ENCODE results near the gene GULP1. TPM values are rescaled to one million over a fixed set of nuclear protein-coding genes. Genes with fewer than 3 reads are reported as not detected.

The GULP1 gene
- total RNA-seq, 1 experiment from 2014 or later, result 75.1 TPM

DNA sequence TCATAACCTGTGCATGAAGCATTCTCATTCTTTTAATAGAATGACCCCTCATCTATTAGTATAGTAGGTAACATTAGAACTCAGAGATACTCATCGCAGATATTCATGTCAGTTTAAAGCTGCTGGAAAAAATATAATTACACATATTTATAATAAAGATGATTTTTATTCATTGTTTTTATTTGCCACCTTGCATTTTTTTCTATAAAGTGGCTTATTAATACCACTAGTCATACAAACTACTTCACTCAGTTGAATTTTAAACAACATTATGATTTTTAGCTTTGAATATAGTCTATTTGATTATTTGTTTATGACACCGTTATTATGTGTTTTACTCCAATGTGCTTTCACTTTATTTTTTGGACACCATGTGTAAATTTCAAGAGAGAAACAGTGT lies 23.9 kb upstream of the GULP1 start:
- H3K4me1 Mint-ChIP-seq, result peaks cover 4% of the 10 kb centered on the region
- peaks cover 10% of the 10 kb centered on the region; the same call in 1 of the 2 replicates for H3K36me3 Mint-ChIP-seq
- CTCF ChIA-PET, result no interaction called here
- H3K9me3 Mint-ChIP-seq, result peaks cover 5% of the 10 kb centered on the region; the same call in 1 of the 2 replicates
- DNase-seq (ENCODE audit: low spot score) (no peak), ATAC-seq (no peak)
- H3K4me3 Mint-ChIP-seq, result no peak overlapping the region
- H3K27me3 Mint-ChIP-seq (ENCODE audit: low read depth), result no peaks in the 10 kb centered on the region
- POLR2A ChIA-PET, result no interaction called here
- TF ChIP-seq NR1H2 (CRISPR knock-in tag; IDR thresholded peaks at IDR 0.05) (no peak), MYBL2 (CRISPR knock-in tag; IDR thresholded peaks at IDR 0.05) (no peak), NFE2L1 (CRISPR knock-in tag; IDR thresholded peaks at IDR 0.05) (no peak), IRF2 (CRISPR knock-in tag; IDR thresholded peaks at IDR 0.05; ENCODE audit: borderline replicate concordance, low read depth) (no peak), ZNF317 (CRISPR knock-in tag; IDR thresholded peaks at IDR 0.05; ENCODE audit: borderline replicate concordance, low read depth) (no peak), FOXP1 (CRISPR knock-in tag; IDR thresholded peaks at IDR 0.05; ENCODE audit: borderline replicate concordance) (no peak), GTF2I (CRISPR knock-in tag; conservative IDR thresholded peaks at IDR 0.05) (no peak)
- TF ChIP-seq, protein P1, sequence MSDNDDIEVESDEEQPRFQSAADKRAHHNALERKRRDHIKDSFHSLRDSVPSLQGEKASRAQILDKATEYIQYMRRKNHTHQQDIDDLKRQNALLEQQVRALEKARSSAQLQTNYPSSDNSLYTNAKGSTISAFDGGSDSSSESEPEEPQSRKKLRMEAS (CRISPR knock-in tag; IDR thresholded peaks at IDR 0.05), result no peak
- TF ChIP-seq, protein P2, sequence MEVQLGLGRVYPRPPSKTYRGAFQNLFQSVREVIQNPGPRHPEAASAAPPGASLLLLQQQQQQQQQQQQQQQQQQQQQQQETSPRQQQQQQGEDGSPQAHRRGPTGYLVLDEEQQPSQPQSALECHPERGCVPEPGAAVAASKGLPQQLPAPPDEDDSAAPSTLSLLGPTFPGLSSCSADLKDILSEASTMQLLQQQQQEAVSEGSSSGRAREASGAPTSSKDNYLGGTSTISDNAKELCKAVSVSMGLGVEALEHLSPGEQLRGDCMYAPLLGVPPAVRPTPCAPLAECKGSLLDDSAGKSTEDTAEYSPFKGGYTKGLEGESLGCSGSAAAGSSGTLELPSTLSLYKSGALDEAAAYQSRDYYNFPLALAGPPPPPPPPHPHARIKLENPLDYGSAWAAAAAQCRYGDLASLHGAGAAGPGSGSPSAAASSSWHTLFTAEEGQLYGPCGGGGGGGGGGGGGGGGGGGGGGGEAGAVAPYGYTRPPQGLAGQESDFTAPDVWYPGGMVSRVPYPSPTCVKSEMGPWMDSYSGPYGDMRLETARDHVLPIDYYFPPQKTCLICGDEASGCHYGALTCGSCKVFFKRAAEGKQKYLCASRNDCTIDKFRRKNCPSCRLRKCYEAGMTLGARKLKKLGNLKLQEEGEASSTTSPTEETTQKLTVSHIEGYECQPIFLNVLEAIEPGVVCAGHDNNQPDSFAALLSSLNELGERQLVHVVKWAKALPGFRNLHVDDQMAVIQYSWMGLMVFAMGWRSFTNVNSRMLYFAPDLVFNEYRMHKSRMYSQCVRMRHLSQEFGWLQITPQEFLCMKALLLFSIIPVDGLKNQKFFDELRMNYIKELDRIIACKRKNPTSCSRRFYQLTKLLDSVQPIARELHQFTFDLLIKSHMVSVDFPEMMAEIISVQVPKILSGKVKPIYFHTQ (CRISPR knock-in tag; IDR thresholded peaks at IDR 0.05), result no peak
- TF ChIP-seq, protein P3, sequence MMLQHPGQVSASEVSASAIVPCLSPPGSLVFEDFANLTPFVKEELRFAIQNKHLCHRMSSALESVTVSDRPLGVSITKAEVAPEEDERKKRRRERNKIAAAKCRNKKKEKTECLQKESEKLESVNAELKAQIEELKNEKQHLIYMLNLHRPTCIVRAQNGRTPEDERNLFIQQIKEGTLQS (CRISPR knock-in tag; conservative IDR thresholded peaks at IDR 0.05), result no peak
- TF ChIP-seq, protein P4, sequence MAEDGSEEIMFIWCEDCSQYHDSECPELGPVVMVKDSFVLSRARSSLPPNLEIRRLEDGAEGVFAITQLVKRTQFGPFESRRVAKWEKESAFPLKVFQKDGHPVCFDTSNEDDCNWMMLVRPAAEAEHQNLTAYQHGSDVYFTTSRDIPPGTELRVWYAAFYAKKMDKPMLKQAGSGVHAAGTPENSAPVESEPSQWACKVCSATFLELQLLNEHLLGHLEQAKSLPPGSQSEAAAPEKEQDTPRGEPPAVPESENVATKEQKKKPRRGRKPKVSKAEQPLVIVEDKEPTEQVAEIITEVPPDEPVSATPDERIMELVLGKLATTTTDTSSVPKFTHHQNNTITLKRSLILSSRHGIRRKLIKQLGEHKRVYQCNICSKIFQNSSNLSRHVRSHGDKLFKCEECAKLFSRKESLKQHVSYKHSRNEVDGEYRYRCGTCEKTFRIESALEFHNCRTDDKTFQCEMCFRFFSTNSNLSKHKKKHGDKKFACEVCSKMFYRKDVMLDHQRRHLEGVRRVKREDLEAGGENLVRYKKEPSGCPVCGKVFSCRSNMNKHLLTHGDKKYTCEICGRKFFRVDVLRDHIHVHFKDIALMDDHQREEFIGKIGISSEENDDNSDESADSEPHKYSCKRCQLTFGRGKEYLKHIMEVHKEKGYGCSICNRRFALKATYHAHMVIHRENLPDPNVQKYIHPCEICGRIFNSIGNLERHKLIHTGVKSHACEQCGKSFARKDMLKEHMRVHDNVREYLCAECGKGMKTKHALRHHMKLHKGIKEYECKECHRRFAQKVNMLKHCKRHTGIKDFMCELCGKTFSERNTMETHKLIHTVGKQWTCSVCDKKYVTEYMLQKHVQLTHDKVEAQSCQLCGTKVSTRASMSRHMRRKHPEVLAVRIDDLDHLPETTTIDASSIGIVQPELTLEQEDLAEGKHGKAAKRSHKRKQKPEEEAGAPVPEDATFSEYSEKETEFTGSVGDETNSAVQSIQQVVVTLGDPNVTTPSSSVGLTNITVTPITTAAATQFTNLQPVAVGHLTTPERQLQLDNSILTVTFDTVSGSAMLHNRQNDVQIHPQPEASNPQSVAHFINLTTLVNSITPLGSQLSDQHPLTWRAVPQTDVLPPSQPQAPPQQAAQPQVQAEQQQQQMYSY (CRISPR knock-in tag; IDR thresholded peaks at IDR 0.05), result no peak
- TF ChIP-seq, protein P5, sequence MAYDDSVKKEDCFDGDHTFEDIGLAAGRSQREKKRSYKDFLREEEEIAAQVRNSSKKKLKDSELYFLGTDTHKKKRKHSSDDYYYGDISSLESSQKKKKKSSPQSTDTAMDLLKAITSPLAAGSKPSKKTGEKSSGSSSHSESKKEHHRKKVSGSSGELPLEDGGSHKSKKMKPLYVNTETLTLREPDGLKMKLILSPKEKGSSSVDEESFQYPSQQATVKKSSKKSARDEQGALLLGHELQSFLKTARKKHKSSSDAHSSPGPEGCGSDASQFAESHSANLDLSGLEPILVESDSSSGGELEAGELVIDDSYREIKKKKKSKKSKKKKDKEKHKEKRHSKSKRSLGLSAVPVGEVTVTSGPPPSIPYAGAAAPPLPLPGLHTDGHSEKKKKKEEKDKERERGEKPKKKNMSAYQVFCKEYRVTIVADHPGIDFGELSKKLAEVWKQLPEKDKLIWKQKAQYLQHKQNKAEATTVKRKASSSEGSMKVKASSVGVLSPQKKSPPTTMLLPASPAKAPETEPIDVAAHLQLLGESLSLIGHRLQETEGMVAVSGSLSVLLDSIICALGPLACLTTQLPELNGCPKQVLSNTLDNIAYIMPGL (CRISPR knock-in tag; IDR thresholded peaks at IDR 0.05), result no peak
- TF ChIP-seq, protein P6, sequence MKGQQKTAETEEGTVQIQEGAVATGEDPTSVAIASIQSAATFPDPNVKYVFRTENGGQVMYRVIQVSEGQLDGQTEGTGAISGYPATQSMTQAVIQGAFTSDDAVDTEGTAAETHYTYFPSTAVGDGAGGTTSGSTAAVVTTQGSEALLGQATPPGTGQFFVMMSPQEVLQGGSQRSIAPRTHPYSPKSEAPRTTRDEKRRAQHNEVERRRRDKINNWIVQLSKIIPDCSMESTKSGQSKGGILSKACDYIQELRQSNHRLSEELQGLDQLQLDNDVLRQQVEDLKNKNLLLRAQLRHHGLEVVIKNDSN (CRISPR knock-in tag; IDR thresholded peaks at IDR 0.05), result no peak
- TF ChIP-seq, protein P7, sequence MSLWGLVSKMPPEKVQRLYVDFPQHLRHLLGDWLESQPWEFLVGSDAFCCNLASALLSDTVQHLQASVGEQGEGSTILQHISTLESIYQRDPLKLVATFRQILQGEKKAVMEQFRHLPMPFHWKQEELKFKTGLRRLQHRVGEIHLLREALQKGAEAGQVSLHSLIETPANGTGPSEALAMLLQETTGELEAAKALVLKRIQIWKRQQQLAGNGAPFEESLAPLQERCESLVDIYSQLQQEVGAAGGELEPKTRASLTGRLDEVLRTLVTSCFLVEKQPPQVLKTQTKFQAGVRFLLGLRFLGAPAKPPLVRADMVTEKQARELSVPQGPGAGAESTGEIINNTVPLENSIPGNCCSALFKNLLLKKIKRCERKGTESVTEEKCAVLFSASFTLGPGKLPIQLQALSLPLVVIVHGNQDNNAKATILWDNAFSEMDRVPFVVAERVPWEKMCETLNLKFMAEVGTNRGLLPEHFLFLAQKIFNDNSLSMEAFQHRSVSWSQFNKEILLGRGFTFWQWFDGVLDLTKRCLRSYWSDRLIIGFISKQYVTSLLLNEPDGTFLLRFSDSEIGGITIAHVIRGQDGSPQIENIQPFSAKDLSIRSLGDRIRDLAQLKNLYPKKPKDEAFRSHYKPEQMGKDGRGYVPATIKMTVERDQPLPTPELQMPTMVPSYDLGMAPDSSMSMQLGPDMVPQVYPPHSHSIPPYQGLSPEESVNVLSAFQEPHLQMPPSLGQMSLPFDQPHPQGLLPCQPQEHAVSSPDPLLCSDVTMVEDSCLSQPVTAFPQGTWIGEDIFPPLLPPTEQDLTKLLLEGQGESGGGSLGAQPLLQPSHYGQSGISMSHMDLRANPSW (CRISPR knock-in tag; conservative IDR thresholded peaks at IDR 0.05; ENCODE audit: low read depth), result no peak
- TF ChIP-seq, protein P8, sequence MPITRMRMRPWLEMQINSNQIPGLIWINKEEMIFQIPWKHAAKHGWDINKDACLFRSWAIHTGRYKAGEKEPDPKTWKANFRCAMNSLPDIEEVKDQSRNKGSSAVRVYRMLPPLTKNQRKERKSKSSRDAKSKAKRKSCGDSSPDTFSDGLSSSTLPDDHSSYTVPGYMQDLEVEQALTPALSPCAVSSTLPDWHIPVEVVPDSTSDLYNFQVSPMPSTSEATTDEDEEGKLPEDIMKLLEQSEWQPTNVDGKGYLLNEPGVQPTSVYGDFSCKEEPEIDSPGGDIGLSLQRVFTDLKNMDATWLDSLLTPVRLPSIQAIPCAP (CRISPR knock-in tag; IDR thresholded peaks at IDR 0.05), result no peak
- H3K27ac Mint-ChIP-seq, result no peak overlapping the region

Measured in WTC11 (cell line).